ENCODE results near the gene CLK4. TPM values are rescaled to one million over a fixed set of nuclear protein-coding genes. Genes with fewer than 3 reads are reported as not detected.

Gene CLK4
- total RNA-seq, 6 experiments from 2014 or later, result 10.8 to 19.1 (median 11.7) TPM

GRCh38 chr5:178569485-178569884 lies 57.4 kb downstream of the CLK4 start:
- DNase-seq, result no peak
- intact Hi-C loops (cut with DNase I), result no loop called here
- Histone ChIP-seq H3K27ac (no peak overlapping the region), H3K9me3 (no peaks in the 10 kb centered on the region), H3K4me3 (no peak overlapping the region), H3K4me1 (no peaks in the 10 kb centered on the region), H3K27me3 (no peaks in the 10 kb centered on the region), H3K36me3 (no peaks in the 10 kb centered on the region)
- WGBS (ENCODE audit: insufficient coverage, low coverage, low lambda C conversion rate, missing lambda C conversion rate), result 19% methylated on average over 2 of the region's 2 CpGs
- TF ChIP-seq POLR2A (IDR thresholded peaks at IDR 0.05), result no peak
- TF ChIP-seq CTCF (IDR thresholded peaks at IDR 0.05), result no peak
- ATAC-seq, result no peak

- no peak overlapping the region for H3K4me3 ChIP-seq
- no peaks in the 10 kb centered on the region for H3K36me3 ChIP-seq
- ATAC-seq (no peak), DNase-seq (no peak)
- H3K27me3 ChIP-seq, result no peaks in the 10 kb centered on the region
- H3K4me1 ChIP-seq, result no peaks in the 10 kb centered on the region
- 23% methylated on average over 7 of the region's 12 CpGs for WGBS (ENCODE audit: insufficient coverage, low coverage, low lambda C conversion rate, missing lambda C conversion rate)
- no peak for TF ChIP-seq POLR2A (IDR thresholded peaks at IDR 0.05)
- TF ChIP-seq CTCF (IDR thresholded peaks at IDR 0.05), result no peak
- H3K27ac ChIP-seq, result no peak overlapping the region
- intact Hi-C loops (cut with DNase I), result no loop called here
- H3K9me3 ChIP-seq, result no peaks in the 10 kb centered on the region
Measured at GRCh38 chr5:178564811-178565550, 61.9 kb downstream of the CLK4 start.

- 14% methylated on average over 4 of the region's 4 CpGs for WGBS (ENCODE audit: insufficient coverage, low coverage, low lambda C conversion rate, missing lambda C conversion rate)
- TF ChIP-seq CTCF (IDR thresholded peaks at IDR 0.05) (no peak), POLR2A (IDR thresholded peaks at IDR 0.05) (no peak)
Measured at GRCh38 chr5:178564397-178564796, 62.5 kb downstream of the CLK4 start.

GRCh38 chr5:178563621-178564020 lies 63.2 kb downstream of the CLK4 start:
- ATAC-seq, result no peak
- Histone ChIP-seq H3K36me3 (no peaks in the 10 kb centered on the region), H3K4me1 (no peaks in the 10 kb centered on the region), H3K9me3 (no peaks in the 10 kb centered on the region), H3K4me3 (no peak overlapping the region), H3K27ac (no peak overlapping the region), H3K27me3 (no peaks in the 10 kb centered on the region)
- intact Hi-C loops (cut with DNase I), result no loop called here
- TF ChIP-seq POLR2A (IDR thresholded peaks at IDR 0.05), result no peak
- TF ChIP-seq CTCF (IDR thresholded peaks at IDR 0.05), result no peak
- no peak for DNase-seq
- WGBS (ENCODE audit: insufficient coverage, low coverage, low lambda C conversion rate, missing lambda C conversion rate), result 84% methylated on average over 7 of the region's 8 CpGs

More at GRCh38 chr5:178564397-178564796, 62.5 kb downstream of the CLK4 start:
- intact Hi-C loops (cut with DNase I), result no loop called here
- no peaks in the 10 kb centered on the region for H3K4me1 ChIP-seq
- H3K4me3 ChIP-seq, result no peak overlapping the region
- H3K27me3 ChIP-seq, result no peaks in the 10 kb centered on the region
- ATAC-seq (no peak), DNase-seq (no peak)
- no peaks in the 10 kb centered on the region for H3K9me3 ChIP-seq
- no peak overlapping the region for H3K27ac ChIP-seq
- H3K36me3 ChIP-seq, result no peaks in the 10 kb centered on the region
